GM10266 (cell line): ENCODE results near the gene CCDC38.

Source experiments
- DNase-seq: peaks from one replicate; pipeline ENCODE4 v3.0.0; 2012; ENCODE audit errors: extremely low spot score
- TF ChIP-seq, protein P1 (sequence below): IDR thresholded peaks from 2 replicates; pipeline ENCODE4 v1.5.1; 2012; ENCODE audit warnings: mild to moderate bottlenecking, low read depth; ENCODE audit not compliant: control insufficient read depth, insufficient read depth; ENCODE audit errors: missing control alignments

The CCDC38 gene

DNA sequence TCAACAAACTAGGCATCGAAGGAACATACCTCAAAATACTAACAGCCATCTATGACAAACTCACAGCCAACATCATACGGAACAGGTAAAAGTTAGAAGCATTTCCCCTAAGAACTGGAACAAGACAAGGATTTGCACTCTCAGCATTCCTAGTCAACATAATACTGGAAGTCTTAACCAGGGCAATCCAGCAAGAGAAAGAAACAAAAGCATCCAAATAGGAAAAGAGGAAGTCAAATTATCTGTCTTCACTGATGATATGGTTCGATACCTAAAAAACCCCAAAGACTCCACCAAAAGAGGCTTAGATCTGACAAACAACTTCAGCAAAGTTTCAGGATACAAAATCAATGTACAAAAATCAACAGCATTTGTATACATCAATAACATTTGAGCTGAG is 32.5 kb downstream of the CCDC38 start:
- DNase-seq, result no peak
- TF ChIP-seq, protein P1, sequence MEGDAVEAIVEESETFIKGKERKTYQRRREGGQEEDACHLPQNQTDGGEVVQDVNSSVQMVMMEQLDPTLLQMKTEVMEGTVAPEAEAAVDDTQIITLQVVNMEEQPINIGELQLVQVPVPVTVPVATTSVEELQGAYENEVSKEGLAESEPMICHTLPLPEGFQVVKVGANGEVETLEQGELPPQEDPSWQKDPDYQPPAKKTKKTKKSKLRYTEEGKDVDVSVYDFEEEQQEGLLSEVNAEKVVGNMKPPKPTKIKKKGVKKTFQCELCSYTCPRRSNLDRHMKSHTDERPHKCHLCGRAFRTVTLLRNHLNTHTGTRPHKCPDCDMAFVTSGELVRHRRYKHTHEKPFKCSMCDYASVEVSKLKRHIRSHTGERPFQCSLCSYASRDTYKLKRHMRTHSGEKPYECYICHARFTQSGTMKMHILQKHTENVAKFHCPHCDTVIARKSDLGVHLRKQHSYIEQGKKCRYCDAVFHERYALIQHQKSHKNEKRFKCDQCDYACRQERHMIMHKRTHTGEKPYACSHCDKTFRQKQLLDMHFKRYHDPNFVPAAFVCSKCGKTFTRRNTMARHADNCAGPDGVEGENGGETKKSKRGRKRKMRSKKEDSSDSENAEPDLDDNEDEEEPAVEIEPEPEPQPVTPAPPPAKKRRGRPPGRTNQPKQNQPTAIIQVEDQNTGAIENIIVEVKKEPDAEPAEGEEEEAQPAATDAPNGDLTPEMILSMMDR, result no peak

- TF ChIP-seq, protein P1, result no peak
- DNase-seq, result no peak
These were observed 33.8 kb downstream of the CCDC38 start for GRCh38 chr12:95908573-95908972.

DNA sequence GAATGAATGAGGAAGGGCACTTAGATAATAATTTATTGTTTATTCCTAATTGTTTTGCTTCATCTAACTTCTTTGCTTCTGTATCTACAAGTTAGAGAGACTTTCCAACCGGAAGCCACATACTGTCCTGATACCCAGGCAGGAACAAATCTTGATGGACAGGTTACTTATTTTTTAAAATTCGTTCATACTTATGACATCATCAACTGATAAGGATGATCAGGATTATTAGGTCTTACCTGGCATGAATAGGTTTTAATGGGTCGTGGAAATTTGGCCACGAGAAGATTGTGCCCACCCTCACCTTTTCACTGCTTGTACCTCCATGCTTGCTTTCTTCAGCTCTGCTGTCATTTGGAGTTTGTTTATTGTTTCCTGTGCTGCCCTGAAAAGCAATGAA is 44.3 kb downstream of the CCDC38 start:
- no peak for DNase-seq
- TF ChIP-seq, protein P1, result no peak

DNA sequence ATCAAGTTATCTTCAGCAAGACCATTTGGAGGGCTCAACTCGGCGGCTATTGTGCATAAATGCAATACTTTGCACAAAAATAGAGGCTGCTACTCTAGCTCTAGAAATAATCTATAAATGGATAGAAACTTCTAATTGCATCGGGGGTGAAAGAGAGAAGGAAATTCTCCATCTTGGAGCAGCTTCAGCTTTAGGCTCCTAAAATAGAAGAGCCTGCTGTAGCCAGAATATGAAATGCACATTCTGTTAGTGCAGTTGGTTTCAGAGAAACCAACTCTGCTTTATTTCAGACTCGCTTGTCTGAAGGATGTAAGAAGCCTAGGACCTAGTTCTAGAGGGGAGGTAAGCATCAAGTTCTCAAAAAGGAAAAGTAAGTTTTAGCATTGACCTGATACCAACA is 45.6 kb downstream of the CCDC38 start:
- TF ChIP-seq, protein P1, result no peak
- DNase-seq, result no peak

DNA sequence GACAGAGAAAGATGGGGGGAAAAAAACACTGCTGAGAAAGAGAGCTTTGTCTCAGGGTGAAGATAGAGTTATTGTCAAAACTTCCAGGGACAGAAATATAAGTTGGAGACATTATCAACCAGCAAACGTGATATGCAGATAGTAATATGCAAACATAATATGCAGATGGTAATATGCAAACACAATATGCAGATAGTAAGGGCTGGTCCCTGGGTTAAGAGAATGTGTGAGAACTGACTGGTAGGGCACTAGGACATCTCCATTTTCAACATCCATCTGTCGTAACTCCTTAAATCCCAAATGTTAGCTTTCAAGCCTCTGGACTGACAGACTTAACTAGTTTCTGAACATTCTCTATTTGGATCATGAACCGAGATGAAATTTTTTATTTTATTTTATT is 51.5 kb downstream of the CCDC38 start:
- no peak for DNase-seq
- TF ChIP-seq, protein P1, result no peak

GRCh38 chr12:95887311-95887710 is 55.1 kb downstream of the CCDC38 start:
- TF ChIP-seq, protein P1, result no peak
- no peak for DNase-seq

DNA sequence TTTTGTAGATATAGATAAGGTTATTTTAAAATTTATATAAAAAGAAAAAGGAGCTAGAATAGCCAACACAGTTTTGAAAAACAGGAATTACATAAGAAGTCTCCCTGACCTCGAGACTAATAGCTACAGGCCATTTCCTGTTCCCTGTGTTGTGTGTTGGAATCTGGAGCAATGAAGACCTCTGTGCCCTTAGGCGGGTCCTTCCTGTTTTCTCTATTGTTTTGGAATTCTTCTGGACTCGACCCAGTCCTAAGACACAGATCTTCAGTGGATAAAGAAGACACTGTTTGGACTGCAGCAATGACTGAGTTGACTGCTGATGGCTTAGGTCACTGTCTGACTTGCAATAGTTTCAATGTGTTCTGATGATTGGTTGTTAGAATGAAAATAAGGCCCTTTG is 57.4 kb downstream of the CCDC38 start:
- no peak for DNase-seq
- TF ChIP-seq, protein P1, result no peak

GRCh38 chr12:95882873-95883272 is 59.5 kb downstream of the CCDC38 start:
- TF ChIP-seq, protein P1, result no peak
- DNase-seq, result no peak
